Esophagus muscularis mucosa (tissue), 4 donors: Measurements from ENCODE around the gene ACTL7A. TPM values are rescaled to one million over a fixed set of nuclear protein-coding genes. Genes with fewer than 3 reads are reported as not detected.

ENCODE experiments used
- DNase-seq: peaks from one replicate; pipeline ENCODE4 v3.0.0-alpha.2; 2017; ENCODE audit errors: extremely low spot score
- H3K27ac ChIP-seq, 4 donors: fragments of 200-600 bp; sonication (generic); replicated peaks in 1 of 4; 1 replicate in 3 of 4; 2 replicates in 1 of 4; pipeline ENCODE4 v1.5.1; 2016 to 2019; ENCODE audit warnings: mild to moderate bottlenecking in 1 of 4
- H3K27me3 ChIP-seq, 4 donors: fragments of 200-600 bp; sonication (generic); one replicate each; pipeline versions ENCODE4 v1.5.1 to v1.6.0; 2016 to 2019
- H3K36me3 ChIP-seq, 4 donors: fragments of 200-600 bp; sonication (generic); one replicate each; pipeline ENCODE4 v1.5.1; 2016 to 2019
- H3K4me1 ChIP-seq, 4 donors: fragments of 200-600 bp; sonication (generic); one replicate each; pipeline ENCODE4 v1.5.1; 2016 to 2019
- H3K4me3 ChIP-seq, 4 donors: fragments of 200-600 bp; sonication (generic); 1 replicate in 2 of 4; 2 replicates in 2 of 4; pipeline ENCODE4 v1.5.1; 2016 to 2019; ENCODE audit warnings: mild to moderate bottlenecking in 4 of 4, moderate library complexity in 1 of 4
- H3K9me3 ChIP-seq, 4 donors: fragments of 200-600 bp; sonication (generic); 1 replicate in 3 of 4; 2 replicates in 1 of 4; pipeline ENCODE4 v1.5.1; 2016 to 2019
- CTCF ChIP-seq, 3 experiments: fragments of 200-600 bp in 2 of 3; fragments of 450-650 bp in 1 of 3; sonication (generic) in 2 of 3; IDR thresholded peaks; one replicate each; pipeline ENCODE4 v1.5.1; 2017 to 2019; ENCODE audit warnings: antibody characterized with exemption in 3 of 3, mild to moderate bottlenecking in 2 of 3, moderate library complexity in 1 of 3
- EP300 ChIP-seq: sonication (generic); formaldehyde crosslinking; IDR thresholded peaks from one replicate; pipeline ENCODE4 v1.6.1; 2017; ENCODE audit warnings: antibody characterized with exemption
- POLR2A ChIP-seq: fragments of 450-650 bp; IDR thresholded peaks from one replicate; pipeline ENCODE4 v1.6.1; 2017; ENCODE audit warnings: antibody characterized with exemption, moderate library complexity, mild to moderate bottlenecking, low read depth
- POLR2AphosphoS5 ChIP-seq, 2 donors: sonication (generic); formaldehyde crosslinking; IDR thresholded peaks; one replicate each; pipeline ENCODE4 v1.6.1; 2017; ENCODE audit warnings: antibody characterized with exemption in 2 of 2
- WGBS: methylation state at CpG from one replicate; pipeline ENCODE4 v1.1.5; 2018; 5-methylcytosine and 5-hydroxymethylcytosine counted together
- intact Hi-C: fragments of 100-400 bp; cut with DNase I; formaldehyde crosslinking; loops from one replicate; pipeline ENCODE4 v1.15.1; 2023
- small RNA-seq, 3 donors: library from RNA; depleted of rRNA; stranded (forward); fragments of <200 nt; gene quantifications; one replicate each; pipeline ENCODE3, GENCODE V24; 2016
- total RNA-seq, 4 donors: library from RNA; depleted of rRNA; stranded (reverse); fragments of >200 nt; gene quantifications; one replicate each; pipeline versions ENCODE4 v1.1.0 to v1.2.1, GENCODE V29; 2016

Gene ACTL7A
- total RNA-seq, 4 donors from 2014 or later, result not detected

GRCh38 chr9:108905494-108905893 lies 43.4 kb downstream of the ACTL7A start:
- Histone ChIP-seq H3K27me3 (no peaks in the 10 kb centered on the region), H3K9me3 (no peaks in the 10 kb centered on the region), H3K36me3 (peaks cover 48 to 100% (median 91%) of the 10 kb centered on the region in 4 donors), H3K4me3 (no peak overlapping the region), H3K27ac (no peak overlapping the region), H3K4me1 (no peaks in the 10 kb centered on the region)
- TF ChIP-seq EP300 (no peak), CTCF (IDR thresholded peaks at IDR 0.05) (no peak), POLR2A (no peak), POLR2AphosphoS5 (IDR thresholded peaks at IDR 0.05) (no peak)
- intact Hi-C loops, result no loop called here
- no peak for DNase-seq
- WGBS, result 89% methylated on average over 2 of the region's 2 CpGs

GRCh38 chr9:108910402-108910801 lies 48.3 kb downstream of the ACTL7A start:
- intact Hi-C loops, result no loop called here
- no peaks in the 10 kb centered on the region for H3K4me1 ChIP-seq
- TF ChIP-seq CTCF (IDR thresholded peaks at IDR 0.05) (no peak), POLR2A (no peak), POLR2AphosphoS5 (IDR thresholded peaks at IDR 0.05) (no peak), EP300 (no peak)
- no peak overlapping the region for H3K4me3 ChIP-seq
- no peaks in the 10 kb centered on the region for H3K27me3 ChIP-seq
- peaks cover 41 to 100% (median 91%) of the 10 kb centered on the region in 4 donors for H3K36me3 ChIP-seq
- no peak for DNase-seq
- no peak overlapping the region for H3K27ac ChIP-seq
- no peaks in the 10 kb centered on the region for H3K9me3 ChIP-seq

- 76% methylated on average over 2 of the region's 2 CpGs for WGBS
- TF ChIP-seq EP300, result no peak
- TF ChIP-seq CTCF (IDR thresholded peaks at IDR 0.05), result no peak
- TF ChIP-seq POLR2AphosphoS5 (IDR thresholded peaks at IDR 0.05), result no peak
- no peak for TF ChIP-seq POLR2A
- intact Hi-C loops, result no loop called here
These were observed 48.8 kb downstream of the ACTL7A start for GRCh38 chr9:108910914-108911313.

GRCh38 chr9:108911820-108912219 lies 49.8 kb downstream of the ACTL7A start:
- 38% methylated on average over 1 of the region's 1 CpG for WGBS
- Histone ChIP-seq H3K27ac (no peak overlapping the region), H3K9me3 (no peaks in the 10 kb centered on the region), H3K36me3 (peaks cover 41 to 100% (median 90%) of the 10 kb centered on the region in 4 donors), H3K4me1 (no peaks in the 10 kb centered on the region), H3K27me3 (no peaks in the 10 kb centered on the region), H3K4me3 (no peak overlapping the region)
- no peak for DNase-seq
- no peak for TF ChIP-seq CTCF (IDR thresholded peaks at IDR 0.05)
- no peak for TF ChIP-seq POLR2AphosphoS5 (IDR thresholded peaks at IDR 0.05)
- TF ChIP-seq EP300, result no peak
- TF ChIP-seq POLR2A, result no peak
- intact Hi-C loops, result no loop called here

More at GRCh38 chr9:108910914-108911313, 48.8 kb downstream of the ACTL7A start:
- Histone ChIP-seq H3K4me3 (no peak overlapping the region), H3K27me3 (no peaks in the 10 kb centered on the region), H3K36me3 (peaks cover 45 to 100% (median 93%) of the 10 kb centered on the region in 4 donors), H3K27ac (no peak overlapping the region), H3K9me3 (no peaks in the 10 kb centered on the region), H3K4me1 (no peaks in the 10 kb centered on the region)
- DNase-seq, result no peak

Small RNA genes lying within 50 kb of the gene (small RNA-seq; reads per million reads assigned to genes)
- gene AL359692.1, result 0 reads per million in 3 donors

Other genes starting within 250 kb of the ACTL7A start
- gene ACTL7B, start 6.3 kb upstream of the ACTL7A start, total RNA-seq, result not detected
- gene ELP1, start 71.9 kb downstream of the ACTL7A start, total RNA-seq, result 10 to 100 TPM; 14.1 to 16.2 (median 14.5) TPM
- gene ABITRAM, start 72.1 kb downstream of the ACTL7A start, total RNA-seq, result 10 to 100 TPM in 1 of 4 donors, 1 to 10 TPM in 3; 6.3 to 11.2 (median 9.4) TPM
- 10 to 100 TPM; 59.6 to 88.9 (median 69.6) TPM for gene CTNNAL1, start 151.2 kb downstream of the ACTL7A start, total RNA-seq